HL-60 (cell line): ENCODE results near the gene MARK2.

ENCODE experiments used
- DNase-seq, 2 experiments: peaks; one replicate each; pipeline ENCODE4 v3.0.0-alpha.2; 2010 to 2020; ENCODE audit warnings: low read depth in 1 of 2, low spot score in 1 of 2
- H3K27ac ChIP-seq: fragments of 250-450 bp; sonication (Bioruptor Pico); replicated peaks from 2 replicates; pipeline ENCODE4 v1.5.1; 2020; ENCODE audit warnings: mild to moderate bottlenecking, moderate library complexity
- H3K27me3 ChIP-seq: fragments of 250-450 bp; sonication (Bioruptor Pico); 2 replicates; pipeline ENCODE4 v1.5.1; 2021; ENCODE audit warnings: mild to moderate bottlenecking, moderate library complexity; ENCODE audit not compliant: insufficient read depth, poor library complexity, severe bottlenecking
- H3K4me3 ChIP-seq: replicated peaks from 2 replicates; pipeline ENCODE4 v1.5.1; 2011; ENCODE audit warnings: mild to moderate bottlenecking, control low read depth, low read length; ENCODE audit not compliant: insufficient read depth
- CTCF ChIP-seq: IDR thresholded peaks from one replicate; pipeline ENCODE4 v1.5.1; 2011; ENCODE audit warnings: low read length, control low read depth, inconsistent platforms; ENCODE audit not compliant: insufficient read depth
- GABPA ChIP-seq: IDR thresholded peaks from 2 replicates; pipeline ENCODE4 v1.6.1; 2012; ENCODE audit warnings: low read depth
- POLR2AphosphoS5 ChIP-seq: IDR thresholded peaks from 2 replicates; pipeline ENCODE4 v1.6.1; 2012; ENCODE audit warnings: low read depth
- REST ChIP-seq: IDR thresholded peaks from 2 replicates; pipeline ENCODE4 v1.6.1; 2012; ENCODE audit warnings: low read depth; ENCODE audit not compliant: insufficient replicate concordance
- SPI1 ChIP-seq: IDR thresholded peaks from 2 replicates; pipeline ENCODE4 v1.6.1; 2012; ENCODE audit warnings: low read depth, mild to moderate bottlenecking, borderline replicate concordance

The MARK2 gene

GRCh38 chr11:63897459-63898146 is 58.7 kb downstream of the MARK2 start:
- DNase-seq: no peak
- TF ChIP-seq GABPA (no peak), POLR2AphosphoS5 (no peak), REST (no peak), SPI1 (no peak)
- no peak overlapping the region for H3K27ac ChIP-seq

GRCh38 chr11:63901660-63902059 is 62.8 kb downstream of the MARK2 start:
- no peak overlapping the region for H3K4me3 ChIP-seq
- H3K27me3 ChIP-seq: no peaks in the 10 kb centered on the region
- DNase-seq: no peak
- H3K27ac ChIP-seq: no peak overlapping the region
- TF ChIP-seq POLR2AphosphoS5: no peak
- TF ChIP-seq SPI1: no peak
- TF ChIP-seq REST: no peak
- no peak for TF ChIP-seq GABPA
- no peak for TF ChIP-seq CTCF

More at GRCh38 chr11:63897459-63898146, 58.7 kb downstream of the MARK2 start:
- H3K27me3 ChIP-seq: no peaks in the 10 kb centered on the region
- H3K4me3 ChIP-seq: no peak overlapping the region

DNA sequence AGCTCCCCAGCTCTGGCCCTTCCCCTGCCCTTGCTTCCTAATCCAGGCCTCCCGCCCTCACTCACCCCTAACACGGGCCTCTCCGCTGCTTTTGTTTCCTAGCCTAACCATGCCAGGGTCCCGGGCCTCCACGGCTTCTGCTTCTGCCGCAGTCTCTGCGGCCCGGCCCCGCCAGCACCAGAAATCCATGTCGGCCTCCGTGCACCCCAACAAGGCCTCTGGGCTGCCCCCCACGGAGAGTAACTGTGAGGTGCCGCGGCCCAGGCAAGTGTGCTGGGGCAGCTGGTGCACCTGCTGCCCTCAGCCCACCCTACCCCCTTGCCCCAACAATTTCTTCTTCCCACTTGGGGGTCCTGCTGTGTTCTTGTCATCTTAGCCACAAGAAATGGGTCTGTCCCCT is 65.0 kb downstream of the MARK2 start:
- DNase-seq: no peak
- TF ChIP-seq CTCF: no peak
- TF ChIP-seq POLR2AphosphoS5: no peak
- H3K4me3 ChIP-seq: no peak overlapping the region
- H3K27ac ChIP-seq: no peak overlapping the region
- H3K27me3 ChIP-seq: no peaks in the 10 kb centered on the region

- Histone ChIP-seq H3K27ac (no peak overlapping the region), H3K4me3 (no peak overlapping the region), H3K27me3 (no peaks in the 10 kb centered on the region)
- DNase-seq: no peak
- TF ChIP-seq CTCF (no peak), GABPA (no peak), REST (no peak), SPI1 (no peak), POLR2AphosphoS5 (no peak)
Observed at GRCh38 chr11:63904743-63905142, 65.8 kb downstream of the MARK2 start.
